Epithelial cell of proximal tubule (primary cell): ENCODE data around the gene SMIM21. TPM values are rescaled to one million over a fixed set of nuclear protein-coding genes. Genes with fewer than 3 reads are reported as not detected.

Experiments
- DNase-seq: peaks from one replicate; pipeline ENCODE4 v3.0.0-alpha.2; 2011; ENCODE audit warnings: low read depth
- H3K4me3 ChIP-seq: 2 replicates; pipeline ENCODE4 v1.5.1; 2011; ENCODE audit warnings: low read depth, mild to moderate bottlenecking, low read length
- total RNA-seq: library from RNA; depleted of rRNA; stranded (reverse); fragments of >200 nt; gene quantifications from 2 replicates; pipeline ENCODE4 v1.2.3, GENCODE V29; 2015
- TF ChIP-seq, protein P1 (sequence below): conservative IDR thresholded peaks from 2 replicates; pipeline ENCODE4 v1.5.1; 2012; ENCODE audit warnings: low read depth, mild to moderate bottlenecking, low read length

SMIM21 gene
- total RNA-seq, 1 donor from 2014 or later: not detected

DNA sequence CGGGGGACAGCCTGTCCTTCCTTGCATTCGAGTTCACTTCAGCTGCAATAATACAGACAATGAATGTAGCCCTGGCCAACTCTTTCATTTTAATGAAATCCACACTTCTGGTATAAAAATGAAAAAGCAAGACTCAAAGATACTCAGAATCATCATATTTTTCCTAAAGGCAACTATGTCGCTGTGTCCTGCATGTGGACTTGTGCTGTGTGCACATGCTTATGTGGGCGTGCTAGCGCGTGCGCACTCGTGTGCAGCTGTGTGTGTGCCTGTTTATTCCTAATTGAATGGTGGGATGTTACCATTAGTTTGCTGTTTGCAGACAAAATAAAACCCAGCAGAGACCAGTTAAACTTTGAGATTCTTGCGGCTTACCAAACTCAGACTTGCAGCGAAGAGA lies 49.6 kb downstream of the SMIM21 start:
- no peak overlapping the region for H3K4me3 ChIP-seq
- TF ChIP-seq, protein P1, sequence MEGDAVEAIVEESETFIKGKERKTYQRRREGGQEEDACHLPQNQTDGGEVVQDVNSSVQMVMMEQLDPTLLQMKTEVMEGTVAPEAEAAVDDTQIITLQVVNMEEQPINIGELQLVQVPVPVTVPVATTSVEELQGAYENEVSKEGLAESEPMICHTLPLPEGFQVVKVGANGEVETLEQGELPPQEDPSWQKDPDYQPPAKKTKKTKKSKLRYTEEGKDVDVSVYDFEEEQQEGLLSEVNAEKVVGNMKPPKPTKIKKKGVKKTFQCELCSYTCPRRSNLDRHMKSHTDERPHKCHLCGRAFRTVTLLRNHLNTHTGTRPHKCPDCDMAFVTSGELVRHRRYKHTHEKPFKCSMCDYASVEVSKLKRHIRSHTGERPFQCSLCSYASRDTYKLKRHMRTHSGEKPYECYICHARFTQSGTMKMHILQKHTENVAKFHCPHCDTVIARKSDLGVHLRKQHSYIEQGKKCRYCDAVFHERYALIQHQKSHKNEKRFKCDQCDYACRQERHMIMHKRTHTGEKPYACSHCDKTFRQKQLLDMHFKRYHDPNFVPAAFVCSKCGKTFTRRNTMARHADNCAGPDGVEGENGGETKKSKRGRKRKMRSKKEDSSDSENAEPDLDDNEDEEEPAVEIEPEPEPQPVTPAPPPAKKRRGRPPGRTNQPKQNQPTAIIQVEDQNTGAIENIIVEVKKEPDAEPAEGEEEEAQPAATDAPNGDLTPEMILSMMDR: no peak
- no peak for DNase-seq

DNA sequence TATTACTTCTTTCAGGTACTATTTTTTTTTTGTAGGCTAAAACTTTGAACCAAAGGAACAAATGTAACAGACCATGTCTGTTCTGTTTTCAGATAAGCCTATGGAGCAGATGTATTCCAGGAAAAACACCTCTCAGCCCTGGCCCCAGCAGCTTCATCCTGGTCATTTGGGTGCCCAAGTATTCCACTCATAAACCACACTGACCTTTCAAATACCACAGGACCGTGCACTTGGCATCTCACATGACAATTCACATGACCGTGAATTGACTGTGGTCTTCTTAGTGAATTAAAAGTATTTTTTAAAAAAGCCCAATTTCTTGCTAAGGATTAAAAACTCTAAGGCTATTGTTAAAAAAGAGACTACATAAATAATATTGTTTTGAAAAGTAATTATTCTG lies 50.2 kb downstream of the SMIM21 start:
- DNase-seq: no peak
- TF ChIP-seq, protein P1: no peak
- no peak overlapping the region for H3K4me3 ChIP-seq

DNA sequence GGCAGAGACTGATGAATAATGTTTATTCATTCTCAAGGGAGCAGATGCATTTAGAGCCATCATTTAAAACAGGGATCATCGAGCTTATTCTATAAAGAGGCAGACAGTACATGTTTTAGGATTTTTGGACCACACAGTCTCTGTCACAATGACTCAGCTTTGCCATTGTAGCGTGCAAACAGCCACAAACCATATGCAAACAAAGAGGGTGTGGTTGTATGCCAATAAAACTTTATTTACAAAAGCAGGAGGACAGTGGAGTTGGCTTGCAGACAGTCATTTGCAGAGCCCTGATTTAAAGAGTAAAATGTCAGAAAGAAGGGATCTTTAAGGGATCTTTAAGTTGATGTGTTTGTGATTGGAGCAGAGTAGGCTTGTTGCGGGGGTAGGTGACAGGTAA lies 51.5 kb downstream of the SMIM21 start:
- no peak overlapping the region for H3K4me3 ChIP-seq

DNA sequence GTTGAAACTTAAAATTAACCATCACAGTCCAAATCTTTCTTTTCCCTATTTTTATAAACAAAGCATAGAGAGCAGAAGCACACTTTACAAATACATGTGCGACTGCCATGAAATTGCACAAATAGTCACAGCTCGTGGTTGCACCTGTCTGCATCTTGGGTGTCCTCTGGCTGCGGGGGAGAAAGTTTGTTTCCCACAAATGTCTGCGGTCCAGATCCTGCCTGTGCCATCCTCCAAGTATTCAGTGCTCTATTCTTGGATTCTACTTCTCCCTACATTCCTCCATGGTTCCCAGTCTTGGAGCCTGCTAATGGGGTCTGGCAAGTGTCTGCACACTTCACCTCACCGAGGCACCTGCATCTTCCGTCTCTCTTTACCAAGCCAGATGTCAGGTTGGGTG lies 52.2 kb downstream of the SMIM21 start:
- no peak overlapping the region for H3K4me3 ChIP-seq
- no peak for DNase-seq

More for the DNA sequence above, 51.5 kb downstream of the SMIM21 start:
- no peak for DNase-seq
- TF ChIP-seq, protein P1: no peak

DNA sequence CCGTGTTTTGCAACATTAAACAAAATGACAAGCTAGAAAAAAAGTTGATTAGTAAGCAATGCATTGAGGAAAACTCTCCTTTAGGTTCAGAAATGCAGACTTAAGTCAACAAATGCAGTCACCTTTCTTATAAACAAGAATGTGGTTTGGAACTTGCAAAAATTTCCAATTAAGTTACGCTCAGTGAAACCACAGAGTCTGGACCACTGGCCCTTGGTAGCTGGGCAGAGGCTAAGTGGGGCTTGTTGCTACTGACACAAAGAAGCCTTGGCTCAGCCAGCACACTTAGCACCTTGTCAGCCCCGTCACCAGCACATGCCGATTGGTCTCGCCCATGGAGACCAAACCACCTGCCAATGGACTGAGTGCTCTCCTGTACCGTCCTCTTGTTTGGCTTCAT lies 53.0 kb downstream of the SMIM21 start:
- TF ChIP-seq, protein P1: no peak
- no peak overlapping the region for H3K4me3 ChIP-seq
- DNase-seq: no peak

More for the DNA sequence above, 52.2 kb downstream of the SMIM21 start:
- TF ChIP-seq, protein P1: no peak

DNA sequence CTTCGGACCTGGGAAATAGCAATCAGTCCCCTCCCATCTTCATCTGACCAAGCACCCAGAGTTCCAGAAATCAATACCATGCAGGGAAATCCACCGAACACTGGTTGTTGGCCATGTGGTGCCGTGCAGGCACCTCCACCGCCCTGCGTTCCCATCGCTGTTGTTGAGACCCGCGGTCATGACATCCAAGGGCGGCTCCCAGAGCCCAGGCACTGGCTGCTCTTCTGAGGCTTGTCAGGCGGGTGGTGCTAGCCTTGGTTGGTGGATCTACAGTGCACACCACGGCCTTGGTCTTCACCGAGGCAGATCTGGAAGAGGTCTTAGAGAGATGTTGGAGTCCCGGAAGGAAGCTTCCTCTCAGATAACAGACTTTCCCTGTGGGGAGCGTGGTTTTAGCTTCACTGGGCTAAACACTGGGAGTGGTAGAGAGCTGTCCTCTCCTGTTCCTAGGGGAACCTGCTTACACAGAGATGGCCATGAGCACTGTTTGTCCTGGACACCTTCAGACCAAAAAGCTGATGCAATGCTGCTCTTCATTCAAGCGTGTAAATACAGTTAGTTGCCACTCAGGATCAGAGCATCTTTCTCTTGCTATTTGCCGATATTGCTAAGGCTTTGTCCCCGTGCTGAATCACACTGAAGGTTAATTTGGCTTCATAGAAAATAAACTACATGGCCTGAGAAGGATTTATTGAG lies 58.3 kb downstream of the SMIM21 start:
- no peak for DNase-seq
- no peak overlapping the region for H3K4me3 ChIP-seq
- TF ChIP-seq, protein P1: no peak

DNA sequence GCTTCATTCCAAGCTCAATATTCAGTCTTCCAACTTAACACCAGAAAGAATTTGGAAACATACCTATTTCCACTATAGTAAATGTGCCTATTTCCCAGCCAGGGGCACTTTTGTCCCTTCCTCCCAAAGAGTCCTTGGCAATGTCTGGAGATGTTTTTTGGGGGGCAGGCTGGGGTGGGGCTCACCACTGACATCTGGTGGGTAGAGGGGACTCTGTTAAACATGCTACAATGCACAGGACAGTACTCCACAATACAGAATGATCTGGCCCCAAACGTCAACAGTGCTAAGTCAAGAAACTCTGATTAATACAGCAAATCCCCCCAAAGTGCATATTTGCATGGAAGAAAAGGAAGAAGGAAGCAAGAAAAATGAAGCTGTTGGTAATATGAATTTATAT lies 61.7 kb downstream of the SMIM21 start:
- DNase-seq: no peak
- H3K4me3 ChIP-seq: no peak overlapping the region
- TF ChIP-seq, protein P1: no peak
